OCI-LY1 (cell line): ENCODE measurements around the gene BCR.

ENCODE experiments used
- H2AFZ ChIP-seq: fragments of 200-600 bp; sonication (generic), shearing (Covaris generic); 2 replicates; pipeline ENCODE4 v1.6.0; 2014; ENCODE audit warnings: antibody characterized with exemption, mild to moderate bottlenecking, low read length
- H3F3A ChIP-seq: fragments of 200-600 bp; sonication (generic), shearing (Covaris generic); 2 replicates; pipeline ENCODE4 v1.6.0; 2014; ENCODE audit warnings: mild to moderate bottlenecking, antibody characterized with exemption, low read length, moderate library complexity; ENCODE audit not compliant: insufficient read depth
- H3K27ac ChIP-seq: fragments of 200-600 bp; sonication (generic); 2 replicates; pipeline ENCODE4 v1.5.1; 2014; ENCODE audit warnings: low read length, mixed run types, mild to moderate bottlenecking, low read depth; ENCODE audit not compliant: poor library complexity, severe bottlenecking
- H3K27me3 ChIP-seq: fragments of 200-600 bp; sonication (generic); 2 replicates; pipeline ENCODE4 v1.6.0; 2014; ENCODE audit warnings: antibody characterized with exemption, mild to moderate bottlenecking, low read length, moderate library complexity; ENCODE audit not compliant: insufficient read depth
- H3K36me3 ChIP-seq: fragments of 200-600 bp; sonication (generic); 2 replicates; pipeline ENCODE4 v1.6.1; 2014; ENCODE audit warnings: mild to moderate bottlenecking, antibody characterized with exemption, low read length, moderate library complexity, mixed read lengths; ENCODE audit not compliant: insufficient read depth
- H3K4me1 ChIP-seq: fragments of 200-600 bp; sonication (generic); 2 replicates; pipeline ENCODE4 v1.5.1; 2014; ENCODE audit warnings: mild to moderate bottlenecking, low read length, moderate library complexity; ENCODE audit not compliant: insufficient read depth, severe bottlenecking
- H3K4me2 ChIP-seq: fragments of 200-600 bp; sonication (generic), shearing (Covaris generic); 2 replicates; pipeline ENCODE4 v1.6.1; 2014; ENCODE audit warnings: low read length
- H3K4me3 ChIP-seq: fragments of 200-600 bp; sonication (generic); 2 replicates; pipeline ENCODE4 v1.5.1; 2014; ENCODE audit warnings: low read length, low read depth, mild to moderate bottlenecking, mixed read lengths; ENCODE audit not compliant: poor library complexity, severe bottlenecking
- H3K79me2 ChIP-seq: fragments of 200-600 bp; shearing (Covaris generic); 2 replicates; pipeline ENCODE4 v1.6.1; 2016; ENCODE audit warnings: mixed run types, low read length, mixed read lengths; ENCODE audit not compliant: insufficient read depth
- H3K9ac ChIP-seq: fragments of 200-600 bp; sonication (generic), shearing (Covaris generic); 2 replicates; pipeline ENCODE4 v1.6.1; 2014; ENCODE audit warnings: mild to moderate bottlenecking, low read length, mixed read lengths
- H3K9me2 ChIP-seq: fragments of 200-600 bp; sonication (generic), shearing (Covaris generic); 2 replicates; pipeline ENCODE4 v1.6.1; 2014; ENCODE audit warnings: low read depth, mild to moderate bottlenecking, low read length, mixed read lengths
- H3K9me3 ChIP-seq: fragments of 200-600 bp; shearing (Covaris generic); 2 replicates; pipeline ENCODE4 v1.6.1; 2014; ENCODE audit warnings: low read length, mixed read lengths
- H4K20me1 ChIP-seq: fragments of 200-600 bp; sonication (generic), shearing (Covaris generic); 2 replicates; pipeline ENCODE4 v1.6.0; 2016; ENCODE audit warnings: mild to moderate bottlenecking, low read length; ENCODE audit not compliant: insufficient read depth
- CTCF ChIP-seq: fragments of 200-600 bp; sonication (generic), shearing (Covaris generic); IDR thresholded peaks from 2 replicates; pipeline ENCODE4 v1.5.1; 2017; ENCODE audit warnings: mild to moderate bottlenecking, antibody characterized with exemption, low read length, moderate library complexity, mixed read lengths
- EZH2 ChIP-seq: fragments of 200-600 bp; sonication (generic), shearing (Covaris generic); IDR thresholded peaks from 2 replicates; pipeline ENCODE4 v1.8.0; 2017; ENCODE audit warnings: borderline replicate concordance, mixed run types, mild to moderate bottlenecking, antibody characterized with exemption, low read length, moderate library complexity, mixed read lengths

Gene BCR

GRCh38 chr22:23203452-23204124 lies 23.3 kb downstream of the BCR start:
- Histone ChIP-seq H3K4me2 (no peak overlapping the region; the same call in 1 of the 2 replicates), H3K9me2 (no peaks in the 10 kb centered on the region), H3K9me3 (no peaks in the 10 kb centered on the region), H3K79me2 (peaks cover 45% of the 10 kb centered on the region), H3K4me3 (no peak overlapping the region), H3K27me3 (no peaks in the 10 kb centered on the region), H3K36me3 (peaks cover 49% of the 10 kb centered on the region; the same call in 1 of the 2 replicates), H3K4me1 (peaks cover 91% of the 10 kb centered on the region), H3K9ac (no peak overlapping the region; the same call in 1 of the 2 replicates), H3K27ac (peak overlapping the region; percentile 56), H4K20me1 (no peaks in the 10 kb centered on the region), H3F3A (peaks cover 8% of the 10 kb centered on the region; the same call in 1 of the 2 replicates), H2AFZ (no peak overlapping the region)
- TF ChIP-seq CTCF = no peak
- no peak for TF ChIP-seq EZH2

- Histone ChIP-seq H3F3A (peaks cover 8% of the 10 kb centered on the region; the same call in 1 of the 2 replicates), H3K27me3 (no peaks in the 10 kb centered on the region), H3K4me1 (peaks cover 91% of the 10 kb centered on the region), H3K9ac (peak overlapping the region; percentile 38; the same call in 1 of the 2 replicates), H3K4me3 (no peak overlapping the region), H3K27ac (peak overlapping the region; percentile 56), H3K4me2 (no peak overlapping the region; the same call in 1 of the 2 replicates), H4K20me1 (no peaks in the 10 kb centered on the region), H3K79me2 (peaks cover 43% of the 10 kb centered on the region), H2AFZ (no peak overlapping the region), H3K9me3 (no peaks in the 10 kb centered on the region), H3K36me3 (peaks cover 47% of the 10 kb centered on the region; the same call in 1 of the 2 replicates), H3K9me2 (no peaks in the 10 kb centered on the region)
- TF ChIP-seq CTCF (no peak), EZH2 (no peak)
These were observed 23.8 kb downstream of the BCR start for GRCh38 chr22:23204125-23204488.

- Histone ChIP-seq H3K9ac (peak overlapping the region; percentile 38; the same call in 1 of the 2 replicates), H3K79me2 (peaks cover 44% of the 10 kb centered on the region), H3K36me3 (peaks cover 46% of the 10 kb centered on the region; the same call in 1 of the 2 replicates), H2AFZ (no peak overlapping the region), H3K27me3 (no peaks in the 10 kb centered on the region), H3K27ac (peak overlapping the region; percentile 56), H3K9me2 (no peaks in the 10 kb centered on the region), H3F3A (peaks cover 8% of the 10 kb centered on the region; the same call in 1 of the 2 replicates), H4K20me1 (no peaks in the 10 kb centered on the region), H3K4me1 (peaks cover 91% of the 10 kb centered on the region), H3K4me3 (no peak overlapping the region), H3K9me3 (no peaks in the 10 kb centered on the region), H3K4me2 (peak overlapping the region; percentile 34; the same call in 1 of the 2 replicates)
- TF ChIP-seq CTCF (no peak), EZH2 (no peak)
These were observed 24.3 kb downstream of the BCR start for GRCh38 chr22:23204541-23205157.
